ENCODE data around the gene GPR78.

The GPR78 gene

GRCh38 chr4:8552581-8553205, 27.5 kb upstream of the GPR78 start:
- TF ChIP-seq CTCF (IDR thresholded peaks at IDR 0.05) = no peak
- no peak for DNase-seq
- no peak overlapping the region for H3K27ac Mint-ChIP-seq
- no peaks in the 10 kb centered on the region for H3K4me1 Mint-ChIP-seq
- no peaks in the 10 kb centered on the region for H3K36me3 Mint-ChIP-seq (ENCODE audit: low read depth)
- no peaks in the 10 kb centered on the region for H3K9me3 Mint-ChIP-seq
- no peak overlapping the region for H3K4me3 Mint-ChIP-seq
- peaks cover 29% of the 10 kb centered on the region for H3K27me3 Mint-ChIP-seq (ENCODE audit: low read depth, poor library complexity)

GRCh38 chr4:8553216-8553615, 27.0 kb upstream of the GPR78 start:
- Mint-ChIP-seq H3K27ac (no peak overlapping the region), H3K4me3 (no peak overlapping the region), H3K9me3 (no peaks in the 10 kb centered on the region), H3K36me3 (ENCODE audit: low read depth) (no peaks in the 10 kb centered on the region), H3K27me3 (ENCODE audit: low read depth, poor library complexity) (peaks cover 29% of the 10 kb centered on the region), H3K4me1 (no peaks in the 10 kb centered on the region)
- no peak for TF ChIP-seq CTCF (IDR thresholded peaks at IDR 0.05)
- DNase-seq = no peak

GRCh38 chr4:8553991-8554405, 26.2 kb upstream of the GPR78 start:
- H3K9me3 Mint-ChIP-seq = no peaks in the 10 kb centered on the region
- no peak for TF ChIP-seq CTCF (IDR thresholded peaks at IDR 0.05)
- H3K27ac Mint-ChIP-seq = no peak overlapping the region
- H3K4me3 Mint-ChIP-seq = no peak overlapping the region
- no peak for DNase-seq
- no peaks in the 10 kb centered on the region for H3K36me3 Mint-ChIP-seq (ENCODE audit: low read depth)
- H3K4me1 Mint-ChIP-seq = no peaks in the 10 kb centered on the region
- H3K27me3 Mint-ChIP-seq (ENCODE audit: low read depth, poor library complexity) = peaks cover 27% of the 10 kb centered on the region

GRCh38 chr4:8554555-8555100, 25.6 kb upstream of the GPR78 start:
- TF ChIP-seq CTCF (IDR thresholded peaks at IDR 0.05) = no peak
- Mint-ChIP-seq H3K27ac (no peak overlapping the region), H3K4me3 (no peak overlapping the region), H3K9me3 (no peaks in the 10 kb centered on the region), H3K4me1 (no peaks in the 10 kb centered on the region), H3K36me3 (ENCODE audit: low read depth) (no peaks in the 10 kb centered on the region), H3K27me3 (ENCODE audit: low read depth, poor library complexity) (peaks cover 22% of the 10 kb centered on the region)
- DNase-seq = no peak

- Mint-ChIP-seq H3K4me3 (no peak overlapping the region), H3K4me1 (peaks cover 2% of the 10 kb centered on the region), H3K36me3 (ENCODE audit: low read depth) (no peaks in the 10 kb centered on the region), H3K27ac (no peak overlapping the region), H3K9me3 (no peaks in the 10 kb centered on the region), H3K27me3 (ENCODE audit: low read depth, poor library complexity) (peaks cover 17% of the 10 kb centered on the region)
- DNase-seq = no peak
- TF ChIP-seq CTCF (IDR thresholded peaks at IDR 0.05) = no peak
Measured at GRCh38 chr4:8555716-8556115, 24.5 kb upstream of the GPR78 start.
